ENCODE data around the gene ZNF134. TPM values are rescaled to one million over a fixed set of nuclear protein-coding genes. Genes with fewer than 3 reads are reported as not detected.

Gene ZNF134
- polyA plus RNA-seq, 6 donors from 2014 or later = 17.2 to 32.7 (median 20.6) TPM

GRCh38 chr19:57651654-57651996, 37.6 kb downstream of the ZNF134 start:
- DNase-seq (no peak), ATAC-seq (ENCODE audit: low read depth in 2 of 2) (no peak)
- no peak overlapping the region for H3K27ac Mint-ChIP-seq
- peak overlapping the region in 2 of 8 donors; percentile 13 to 20 for H3K4me3 Mint-ChIP-seq
- H3K27me3 Mint-ChIP-seq = peaks cover 32 to 55% (median 51%) of the 10 kb centered on the region in 3 donors
- H3K9me3 Mint-ChIP-seq = peaks cover 8 to 27% (median 19%) of the 10 kb centered on the region in 7 donors
- peaks cover 8 to 45% of the 10 kb centered on the region in 2 donors for H3K36me3 Mint-ChIP-seq
- peaks cover 4 to 10% (median 4%) of the 10 kb centered on the region in 3 donors for H3K4me1 Mint-ChIP-seq

GRCh38 chr19:57653689-57654088, 39.6 kb downstream of the ZNF134 start:
- no peak for ATAC-seq (ENCODE audit: low read depth in 2 of 2)
- H3K27me3 Mint-ChIP-seq = peaks cover 38 to 57% (median 53%) of the 10 kb centered on the region in 3 donors
- peaks cover 8 to 27% (median 21%) of the 10 kb centered on the region in 7 donors for H3K9me3 Mint-ChIP-seq
- no peak overlapping the region for H3K4me3 Mint-ChIP-seq
- peaks cover 9 to 45% of the 10 kb centered on the region in 2 donors for H3K36me3 Mint-ChIP-seq
- H3K4me1 Mint-ChIP-seq = peaks cover 4 to 10% (median 4%) of the 10 kb centered on the region in 3 donors
- DNase-seq = no peak
- H3K27ac Mint-ChIP-seq = no peak overlapping the region

- Mint-ChIP-seq H3K4me3 (no peak overlapping the region), H3K4me1 (peaks cover 4 to 10% (median 4%) of the 10 kb centered on the region in 3 donors), H3K9me3 (peaks cover 8 to 27% (median 21%) of the 10 kb centered on the region in 7 donors), H3K36me3 (peaks cover 9 to 45% of the 10 kb centered on the region in 2 donors), H3K27ac (no peak overlapping the region), H3K27me3 (peaks cover 50 to 70% (median 68%) of the 10 kb centered on the region in 3 donors)
- no peak for DNase-seq
- no peak for ATAC-seq (ENCODE audit: low read depth in 2 of 2)
These were observed 41.4 kb downstream of the ZNF134 start for GRCh38 chr19:57655443-57655842.

GRCh38 chr19:57656346-57656745, 42.3 kb downstream of the ZNF134 start:
- H3K9me3 Mint-ChIP-seq = peaks cover 8 to 27% (median 21%) of the 10 kb centered on the region in 7 donors
- H3K4me3 Mint-ChIP-seq = no peak overlapping the region
- H3K4me1 Mint-ChIP-seq = peaks cover 3 to 9% (median 3%) of the 10 kb centered on the region in 3 donors
- DNase-seq (no peak), ATAC-seq (ENCODE audit: low read depth in 2 of 2) (no peak)
- peaks cover 57 to 77% (median 75%) of the 10 kb centered on the region in 3 donors for H3K27me3 Mint-ChIP-seq
- H3K27ac Mint-ChIP-seq = no peak overlapping the region
- peaks cover 9 to 44% of the 10 kb centered on the region in 2 donors for H3K36me3 Mint-ChIP-seq

GRCh38 chr19:57664269-57665127, 50.5 kb downstream of the ZNF134 start:
- Mint-ChIP-seq H3K27me3 (peaks cover 39 to 70% (median 46%) of the 10 kb centered on the region in 3 donors), H3K27ac (no peak overlapping the region), H3K4me1 (peaks cover 5 to 12% (median 6%) of the 10 kb centered on the region in 3 donors), H3K36me3 (no peaks in the 10 kb centered on the region), H3K4me3 (peak overlapping the region; percentile 61 to 95 (median 86)), H3K9me3 (peaks cover 0 to 2% (median 0%) of the 10 kb centered on the region in 7 donors)
- ATAC-seq (ENCODE audit: low read depth in 2 of 2) (peak; percentile 69 to 73), DNase-seq (peak; percentile 11)

- Mint-ChIP-seq H3K36me3 (no peaks in the 10 kb centered on the region), H3K4me3 (peak overlapping the region; percentile 42 to 87 (median 78)), H3K27ac (no peak overlapping the region), H3K27me3 (peaks cover 30 to 64% (median 41%) of the 10 kb centered on the region in 3 donors), H3K9me3 (peaks cover 0 to 2% (median 0%) of the 10 kb centered on the region in 7 donors), H3K4me1 (peaks cover 5 to 12% (median 6%) of the 10 kb centered on the region in 3 donors)
- ATAC-seq (ENCODE audit: low read depth in 2 of 2) (no peak), DNase-seq (no peak)
These were observed 51.3 kb downstream of the ZNF134 start for GRCh38 chr19:57665261-57665806.

- ATAC-seq (ENCODE audit: low read depth in 2 of 2) (no peak), DNase-seq (no peak)
- Mint-ChIP-seq H3K4me3 (no peak overlapping the region), H3K27ac (no peak overlapping the region), H3K27me3 (peaks cover 27 to 62% (median 41%) of the 10 kb centered on the region in 3 donors), H3K4me1 (peaks cover 5 to 12% (median 6%) of the 10 kb centered on the region in 3 donors), H3K36me3 (no peaks in the 10 kb centered on the region), H3K9me3 (peaks cover 0 to 2% (median 0%) of the 10 kb centered on the region in 7 donors)
These were observed 53.2 kb downstream of the ZNF134 start for GRCh38 chr19:57667228-57667627.

- Mint-ChIP-seq H3K4me1 (peaks cover 5 to 11% (median 6%) of the 10 kb centered on the region in 3 donors), H3K9me3 (peaks cover 0 to 2% (median 0%) of the 10 kb centered on the region in 7 donors), H3K27ac (no peak within 1 kb of the TSS), H3K36me3 (no peaks in the 10 kb centered on the region), H3K27me3 (peaks cover 26 to 57% (median 45%) of the 10 kb centered on the region in 3 donors), H3K4me3 (no peak within 1 kb of the TSS)
- DNase-seq (no peak), ATAC-seq (ENCODE audit: low read depth in 2 of 2) (no peak)
These were observed 54.6 kb downstream of the ZNF134 start, which contains the start of gene ZSCAN4 for GRCh38 chr19:57668635-57669034. ZSCAN4 (plus strand) TSS chr19:57668935; CDS start chr19:57676146, 7,211 bp downstream.

GRCh38 chr19:57671124-57671895, 57.3 kb downstream of the ZNF134 start:
- H3K27ac Mint-ChIP-seq = no peak overlapping the region
- H3K27me3 Mint-ChIP-seq = peaks cover 10 to 34% (median 33%) of the 10 kb centered on the region in 3 donors
- DNase-seq = no peak
- no peaks in the 10 kb centered on the region for H3K4me1 Mint-ChIP-seq
- no peaks in the 10 kb centered on the region for H3K36me3 Mint-ChIP-seq
- no peak for ATAC-seq (ENCODE audit: low read depth in 2 of 2)
- H3K9me3 Mint-ChIP-seq = peaks cover 0 to 5% (median 1%) of the 10 kb centered on the region in 7 donors
- H3K4me3 Mint-ChIP-seq = no peak overlapping the region

- ATAC-seq (ENCODE audit: low read depth in 2 of 2) = no peak
- H3K27me3 Mint-ChIP-seq = peaks cover 17 to 28% (median 27%) of the 10 kb centered on the region in 3 donors
- H3K27ac Mint-ChIP-seq = no peak overlapping the region
- no peak overlapping the region for H3K4me3 Mint-ChIP-seq
- H3K9me3 Mint-ChIP-seq = peaks cover 0 to 5% (median 2%) of the 10 kb centered on the region in 7 donors
- no peaks in the 10 kb centered on the region for H3K4me1 Mint-ChIP-seq
- H3K36me3 Mint-ChIP-seq = no peaks in the 10 kb centered on the region
- DNase-seq = no peak
These were observed 58.4 kb downstream of the ZNF134 start for GRCh38 chr19:57672466-57672865.

Measured in naive B cell (primary cell).